GM12874 (cell line): ENCODE data around the gene AFF2.

ENCODE experiments used
- TF ChIP-seq, protein P1 (sequence below): IDR thresholded peaks from 2 replicates; pipeline ENCODE4 v1.5.1; 2011; ENCODE audit warnings: low read depth, mild to moderate bottlenecking, control low read depth, low read length, moderate library complexity; ENCODE audit not compliant: insufficient read depth

Gene AFF2

GRCh38 chrX:148552775-148553174 is 52.4 kb downstream of the AFF2 start:
- TF ChIP-seq, protein P1, sequence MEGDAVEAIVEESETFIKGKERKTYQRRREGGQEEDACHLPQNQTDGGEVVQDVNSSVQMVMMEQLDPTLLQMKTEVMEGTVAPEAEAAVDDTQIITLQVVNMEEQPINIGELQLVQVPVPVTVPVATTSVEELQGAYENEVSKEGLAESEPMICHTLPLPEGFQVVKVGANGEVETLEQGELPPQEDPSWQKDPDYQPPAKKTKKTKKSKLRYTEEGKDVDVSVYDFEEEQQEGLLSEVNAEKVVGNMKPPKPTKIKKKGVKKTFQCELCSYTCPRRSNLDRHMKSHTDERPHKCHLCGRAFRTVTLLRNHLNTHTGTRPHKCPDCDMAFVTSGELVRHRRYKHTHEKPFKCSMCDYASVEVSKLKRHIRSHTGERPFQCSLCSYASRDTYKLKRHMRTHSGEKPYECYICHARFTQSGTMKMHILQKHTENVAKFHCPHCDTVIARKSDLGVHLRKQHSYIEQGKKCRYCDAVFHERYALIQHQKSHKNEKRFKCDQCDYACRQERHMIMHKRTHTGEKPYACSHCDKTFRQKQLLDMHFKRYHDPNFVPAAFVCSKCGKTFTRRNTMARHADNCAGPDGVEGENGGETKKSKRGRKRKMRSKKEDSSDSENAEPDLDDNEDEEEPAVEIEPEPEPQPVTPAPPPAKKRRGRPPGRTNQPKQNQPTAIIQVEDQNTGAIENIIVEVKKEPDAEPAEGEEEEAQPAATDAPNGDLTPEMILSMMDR = no peak

DNA sequence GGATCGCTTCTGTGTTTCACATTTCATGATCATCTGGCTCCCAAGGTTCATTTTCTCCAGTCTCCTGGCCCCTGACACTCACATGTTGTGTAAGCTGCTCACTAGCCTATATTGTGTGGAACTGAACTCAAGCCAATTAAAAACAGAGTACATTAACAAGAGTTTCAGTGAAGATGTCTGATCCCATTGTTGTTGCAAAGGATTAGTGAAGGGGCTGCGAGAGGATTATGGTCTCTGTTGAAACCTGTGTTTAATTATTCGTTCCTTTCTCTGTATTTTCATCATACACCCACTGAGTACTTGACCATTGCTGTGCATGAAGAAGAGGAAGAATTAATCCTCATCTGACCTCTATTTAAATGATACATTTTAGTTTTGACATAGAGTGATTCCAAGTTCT is 54.7 kb downstream of the AFF2 start:
- TF ChIP-seq, protein P1 = no peak

- TF ChIP-seq, protein P1 = no peak
Observed at GRCh38 chrX:148555571-148556243, 55.3 kb downstream of the AFF2 start.

- TF ChIP-seq, protein P1 = no peak
Observed at GRCh38 chrX:148556498-148556897, 56.1 kb downstream of the AFF2 start.

DNA sequence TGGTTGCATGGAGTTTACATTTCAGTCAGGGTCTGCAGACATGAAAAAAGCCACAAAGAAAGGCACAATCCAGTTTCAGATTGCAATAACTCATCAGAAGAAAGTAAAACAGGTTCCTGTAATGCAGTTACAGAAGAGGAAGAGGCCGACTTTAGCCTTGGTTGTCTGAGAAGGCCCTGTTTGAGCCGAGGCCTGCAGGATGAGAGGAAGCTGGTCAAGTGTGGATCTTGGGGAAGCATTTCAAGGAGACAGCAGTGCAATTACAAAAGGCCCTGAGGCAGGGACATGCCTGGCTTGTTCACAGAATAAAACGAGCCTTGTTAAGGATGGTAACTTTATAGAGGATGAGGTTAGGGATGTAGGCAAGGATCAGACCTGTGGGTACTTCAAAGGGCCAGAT is 62.4 kb downstream of the AFF2 start:
- TF ChIP-seq, protein P1 = no peak

DNA sequence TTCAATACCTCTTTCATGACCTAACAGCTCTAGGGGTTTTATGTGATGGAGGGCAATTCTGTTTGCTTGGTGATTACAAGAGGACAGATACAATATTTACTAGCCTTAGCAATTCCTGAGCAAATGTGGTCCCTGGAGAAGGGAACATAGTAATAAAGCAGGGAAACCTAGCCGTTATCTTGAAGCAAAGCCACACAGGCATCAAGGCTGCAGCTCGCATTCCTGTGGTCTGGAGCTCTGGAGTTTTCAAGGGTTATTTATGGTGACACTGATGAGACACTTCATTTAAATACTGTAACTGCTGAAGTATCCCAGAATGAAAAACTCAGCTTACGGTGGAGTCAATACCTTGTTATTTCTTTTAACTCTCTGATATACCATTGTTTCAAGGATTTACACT is 66.8 kb downstream of the AFF2 start:
- TF ChIP-seq, protein P1 = no peak

GRCh38 chrX:148567779-148568178 is 67.4 kb downstream of the AFF2 start:
- TF ChIP-seq, protein P1 = no peak

DNA sequence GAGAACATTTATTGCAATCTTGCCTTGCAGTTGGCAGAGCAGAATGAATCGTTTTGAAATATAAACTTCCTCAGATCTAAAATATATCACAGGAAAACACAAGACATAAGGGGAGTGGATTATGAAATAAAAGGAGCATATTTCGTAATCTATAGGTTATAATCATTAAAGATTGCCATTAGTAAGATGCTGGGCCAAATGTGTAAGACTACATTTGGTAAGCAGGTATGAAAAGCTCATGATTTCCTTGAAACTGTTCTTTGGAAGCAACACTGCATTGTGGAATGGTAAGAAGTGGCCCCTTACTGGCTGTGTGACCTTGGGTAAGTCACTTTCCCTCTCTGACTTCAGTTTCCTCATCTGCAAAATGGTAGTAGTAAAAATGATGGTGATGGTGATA is 68.3 kb downstream of the AFF2 start:
- TF ChIP-seq, protein P1 = no peak
